Duodenal mucosa (tissue), 2 donors: ENCODE results near the gene DNAJB5.
"Not testable (repeated sequence)": the region's sequence is repeated elsewhere in the genome, so short reads cannot be mapped to it uniquely, and the experiment has no call there.

Experiments
- H3K27ac ChIP-seq: one replicate; pipeline ENCODE4 v1.7.0; 2013; ENCODE audit warnings: low read depth, low read length
- H3K27me3 ChIP-seq, 2 donors: one replicate each; pipeline ENCODE4 v1.7.0; 2013; ENCODE audit warnings: low read length in 2 of 2, control low read depth in 1 of 2; ENCODE audit not compliant: insufficient read depth in 2 of 2, control insufficient read depth in 1 of 2
- H3K36me3 ChIP-seq, 2 donors: one replicate each; pipeline ENCODE4 v1.7.0; 2013; ENCODE audit warnings: low read length in 2 of 2, control low read depth in 1 of 2; ENCODE audit not compliant: insufficient read depth in 2 of 2, control insufficient read depth in 1 of 2
- H3K4me1 ChIP-seq, 2 donors: one replicate each; pipeline ENCODE4 v1.7.0; 2013; ENCODE audit warnings: low read length in 2 of 2, control low read depth in 1 of 2; ENCODE audit not compliant: insufficient read depth in 2 of 2, control insufficient read depth in 1 of 2
- H3K4me3 ChIP-seq, 2 donors: one replicate each; pipeline ENCODE4 v1.7.0; 2013; ENCODE audit warnings: low read length in 2 of 2, low read depth in 1 of 2
- H3K9ac ChIP-seq, 2 donors: one replicate each; pipeline ENCODE4 v1.7.0; 2013; ENCODE audit warnings: low read length in 2 of 2, low read depth in 1 of 2
- H3K9me3 ChIP-seq, 2 donors: one replicate each; pipeline ENCODE4 v1.7.0; 2013; ENCODE audit warnings: low read length in 2 of 2, control low read depth in 1 of 2; ENCODE audit not compliant: control insufficient read depth in 1 of 2

Gene DNAJB5

DNA sequence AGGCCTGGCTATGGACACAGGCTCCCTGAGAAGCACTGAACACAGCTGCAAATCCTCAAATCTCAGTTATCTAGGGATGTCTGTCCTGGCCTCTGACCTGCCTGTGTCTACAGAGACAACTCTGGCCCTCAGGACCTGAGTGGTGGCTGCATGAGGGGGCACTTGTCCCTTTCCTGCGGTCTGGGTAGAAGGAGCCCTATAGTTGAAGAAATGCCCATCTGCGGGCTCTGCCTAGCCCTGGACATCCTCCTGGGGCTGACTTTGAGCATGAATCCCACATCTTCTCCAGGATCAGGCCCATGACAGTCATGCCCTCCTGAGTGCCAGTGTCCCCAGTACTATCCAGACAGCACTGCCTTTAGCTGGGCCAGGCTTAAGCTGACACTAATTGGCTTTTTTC lies 10.0 kb downstream of the DNAJB5 start:
- Histone ChIP-seq H3K4me1 (peaks cover 11 to 23% of the 10 kb centered on the region in 2 donors), H3K36me3 (peaks cover 0 to 2% of the 10 kb centered on the region in 2 donors), H3K9me3 (no peaks in the 10 kb centered on the region), H3K27ac (no peak overlapping the region), H3K9ac (no peak overlapping the region), H3K4me3 (no peak overlapping the region), H3K27me3 (no peaks in the 10 kb centered on the region)

DNA sequence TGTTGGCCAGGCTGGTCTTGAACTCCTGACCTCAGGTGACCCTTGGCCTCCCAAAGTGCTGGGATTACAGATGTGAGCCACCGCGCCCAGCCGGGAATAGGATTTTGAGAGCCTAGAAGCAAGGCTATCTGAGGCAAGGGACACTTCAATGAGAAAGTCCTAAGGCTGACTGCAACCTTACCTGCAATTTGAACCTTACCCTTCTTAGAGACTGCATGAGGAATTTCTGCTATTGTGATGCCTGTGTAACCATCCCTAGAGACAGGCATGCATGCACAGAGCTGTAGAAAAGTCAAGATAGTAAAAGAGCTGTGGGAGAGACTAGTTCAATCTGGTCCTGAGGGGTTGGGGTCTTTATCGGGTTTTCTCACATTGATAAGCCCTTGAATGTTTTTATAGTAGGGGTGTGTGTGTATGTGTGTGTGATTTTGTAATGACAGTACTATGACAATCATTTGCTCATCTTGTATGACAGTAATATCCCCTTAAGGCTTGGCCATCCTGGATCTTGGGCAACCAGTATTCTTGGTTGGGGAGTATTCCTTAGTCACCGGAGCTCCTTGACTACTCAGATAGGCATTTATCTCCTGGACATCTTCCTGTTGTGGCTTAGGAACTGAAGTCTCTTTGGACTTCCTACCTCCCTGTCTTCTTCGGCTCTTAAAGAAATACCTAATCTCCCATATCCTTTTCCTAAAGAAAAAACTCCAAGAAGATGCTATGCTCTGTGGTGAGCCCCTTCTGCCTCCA lies 11.2 kb downstream of the DNAJB5 start:
- Histone ChIP-seq H3K27ac (no peak overlapping the region), H3K9me3 (no peaks in the 10 kb centered on the region), H3K9ac (no peak overlapping the region), H3K4me1 (peaks cover 7 to 20% of the 10 kb centered on the region in 2 donors), H3K4me3 (no peak overlapping the region), H3K36me3 (peaks cover 0 to 2% of the 10 kb centered on the region in 2 donors), H3K27me3 (no peaks in the 10 kb centered on the region)

GRCh38 chr9:35001285-35001677 lies 11.7 kb downstream of the DNAJB5 start:
- H3K4me3 ChIP-seq: no peak overlapping the region
- no peak overlapping the region for H3K9ac ChIP-seq
- peaks cover 0 to 2% of the 10 kb centered on the region in 2 donors for H3K36me3 ChIP-seq
- no peaks in the 10 kb centered on the region for H3K9me3 ChIP-seq
- H3K27me3 ChIP-seq: no peaks in the 10 kb centered on the region
- H3K27ac ChIP-seq: no peak overlapping the region
- peaks cover 6 to 18% of the 10 kb centered on the region in 2 donors for H3K4me1 ChIP-seq

GRCh38 chr9:35001803-35002502 lies 12.4 kb downstream of the DNAJB5 start:
- no peak overlapping the region for H3K27ac ChIP-seq
- no peaks in the 10 kb centered on the region for H3K9me3 ChIP-seq
- H3K27me3 ChIP-seq: no peaks in the 10 kb centered on the region
- H3K36me3 ChIP-seq: no peaks in the 10 kb centered on the region
- H3K4me3 ChIP-seq: no peak overlapping the region
- no peak overlapping the region for H3K9ac ChIP-seq
- H3K4me1 ChIP-seq: peaks cover 0 to 12% of the 10 kb centered on the region in 2 donors

DNA sequence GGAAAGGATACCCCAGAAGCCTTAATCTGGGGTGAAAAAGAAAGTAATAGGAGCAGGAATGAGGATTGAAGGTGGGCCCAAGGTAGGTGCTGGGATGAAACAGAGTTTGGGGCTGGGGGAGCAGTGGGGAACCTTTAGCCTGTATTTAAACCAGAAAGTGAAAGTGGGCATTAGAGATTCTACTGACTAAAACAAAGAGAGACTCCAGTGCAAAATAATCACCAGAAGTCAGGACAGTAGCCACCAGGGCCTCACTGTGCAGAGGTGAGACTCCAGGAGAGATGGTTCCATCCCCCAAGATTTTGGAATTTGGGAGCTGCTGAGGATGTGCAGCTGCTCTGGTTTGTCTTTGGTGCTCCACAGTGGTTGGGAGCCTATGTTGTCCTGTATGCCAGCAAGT lies 13.1 kb downstream of the DNAJB5 start:
- Histone ChIP-seq H3K27me3 (no peaks in the 10 kb centered on the region), H3K9me3 (no peaks in the 10 kb centered on the region), H3K27ac (no peak overlapping the region), H3K4me1 (peaks cover 0 to 5% of the 10 kb centered on the region in 2 donors), H3K4me3 (no peak overlapping the region), H3K9ac (no peak overlapping the region), H3K36me3 (no peaks in the 10 kb centered on the region)

- H3K9me3 ChIP-seq, H3K27ac ChIP-seq, H3K27me3 ChIP-seq, H3K9ac ChIP-seq, H3K4me3 ChIP-seq, H3K4me1 ChIP-seq, H3K36me3 ChIP-seq: not testable (repeated sequence)
Observed at GRCh38 chr9:35004299-35004698, 14.8 kb downstream of the DNAJB5 start.

- no peaks in the 10 kb centered on the region for H3K4me1 ChIP-seq
- peaks cover 7 to 9% of the 10 kb centered on the region in 2 donors for H3K36me3 ChIP-seq
- no peaks in the 10 kb centered on the region for H3K27me3 ChIP-seq
- no peak overlapping the region for H3K9ac ChIP-seq
- H3K4me3 ChIP-seq: no peak overlapping the region
- H3K9me3 ChIP-seq: peaks cover 10 to 13% of the 10 kb centered on the region in 2 donors
- H3K27ac ChIP-seq: no peak overlapping the region
Observed at GRCh38 chr9:35010351-35010958, 20.9 kb downstream of the DNAJB5 start.

GRCh38 chr9:35014517-35014916 lies 25.0 kb downstream of the DNAJB5 start:
- no peak overlapping the region for H3K4me3 ChIP-seq
- H3K27me3 ChIP-seq: no peaks in the 10 kb centered on the region
- peaks cover 7 to 9% of the 10 kb centered on the region in 2 donors for H3K36me3 ChIP-seq
- peaks cover 10 to 13% of the 10 kb centered on the region in 2 donors for H3K9me3 ChIP-seq
- no peaks in the 10 kb centered on the region for H3K4me1 ChIP-seq
- H3K9ac ChIP-seq: no peak overlapping the region
- H3K27ac ChIP-seq: no peak overlapping the region

DNA sequence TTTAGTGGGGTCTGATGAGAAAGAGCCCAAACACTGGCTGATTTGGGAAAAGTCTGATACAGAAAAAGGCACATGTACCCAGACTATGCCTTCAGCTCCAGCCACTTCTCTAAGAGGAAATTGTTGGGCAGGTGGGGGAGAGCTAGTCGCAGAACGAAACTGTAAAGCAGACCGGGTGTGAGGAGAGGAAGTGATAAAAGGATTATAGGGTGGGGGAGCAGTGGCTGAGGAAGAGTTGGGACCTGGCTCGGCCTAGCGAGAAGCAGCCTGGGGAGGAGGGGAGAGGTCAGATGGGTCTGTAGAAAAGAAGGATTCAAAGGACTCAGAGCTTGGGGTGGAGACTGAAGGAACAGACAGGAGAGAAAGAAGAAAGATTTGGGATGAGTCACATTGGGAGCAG lies 33.9 kb downstream of the DNAJB5 start:
- H3K27me3 ChIP-seq, H3K4me3 ChIP-seq, H3K4me1 ChIP-seq, H3K27ac ChIP-seq, H3K9me3 ChIP-seq, H3K9ac ChIP-seq, H3K36me3 ChIP-seq: not testable (repeated sequence)

DNA sequence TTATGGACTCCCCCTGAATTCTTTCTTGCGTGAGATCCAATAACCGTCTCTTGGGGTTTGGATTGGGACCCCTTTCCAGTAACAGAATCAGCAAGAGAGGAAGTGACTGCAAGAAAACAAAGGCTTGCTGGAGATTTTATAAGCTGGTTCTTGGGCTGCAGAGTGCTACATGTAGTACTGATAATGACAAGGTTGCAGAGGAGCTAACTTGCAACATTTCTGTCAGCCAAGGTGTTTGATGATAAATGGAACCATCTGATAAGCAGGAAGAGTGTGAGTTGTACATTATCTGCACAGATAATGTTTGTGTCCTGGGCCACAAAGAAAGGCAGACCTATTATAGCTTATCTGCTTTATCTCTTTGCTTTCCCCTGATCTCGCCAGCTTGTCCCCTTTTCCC lies 37.1 kb downstream of the DNAJB5 start:
- Histone ChIP-seq H3K36me3 (no peaks in the 10 kb centered on the region), H3K27ac (no peak overlapping the region), H3K4me1 (no peaks in the 10 kb centered on the region), H3K4me3 (no peak overlapping the region), H3K9ac (no peak overlapping the region), H3K9me3 (no peaks in the 10 kb centered on the region), H3K27me3 (no peaks in the 10 kb centered on the region)
